HepG2 (cell line): ENCODE data around the gene GALR3. TPM values are rescaled to one million over a fixed set of nuclear protein-coding genes. Genes with fewer than 3 reads are reported as not detected.

ENCODE experiments used
- CENPT ChIP-seq: sonication (generic); formaldehyde crosslinking; IDR thresholded peaks from 2 replicates; pipeline ENCODE4 v1.8.0; 2022; ENCODE audit warnings: low read depth, mild to moderate bottlenecking, moderate library complexity, missing genetic modification reagents
- HOXA9 ChIP-seq: sonication (generic); formaldehyde crosslinking; IDR thresholded peaks from 2 replicates; pipeline ENCODE4 v1.8.1; 2022; ENCODE audit warnings: missing genetic modification reagents, mild to moderate bottlenecking, moderate library complexity, borderline replicate concordance
- MBNL3 ChIP-seq: fragments of 250-450 bp; sonication (Bioruptor Pico); conservative IDR thresholded peaks from 2 replicates; pipeline ENCODE4 v1.8.0; 2022; ENCODE audit warnings: mild to moderate bottlenecking, inconsistent platforms
- MEIS2 ChIP-seq: sonication (generic); formaldehyde crosslinking; IDR thresholded peaks from 2 replicates; pipeline ENCODE4 v1.9.0; 2021; ENCODE audit warnings: mild to moderate bottlenecking, missing genetic modification reagents
- MIXL1 ChIP-seq: IDR thresholded peaks from 2 replicates; pipeline ENCODE4 v1.6.1; 2016
- STAG1 ChIP-seq: sonication (generic); formaldehyde crosslinking; IDR thresholded peaks from 2 replicates; pipeline ENCODE4 v1.4.0; 2020; ENCODE audit warnings: missing genetic modification reagents
- ZNF143 ChIP-seq: sonication (generic); formaldehyde crosslinking; IDR thresholded peaks from 2 replicates; pipeline ENCODE4 v1.4.0; 2020; ENCODE audit warnings: missing genetic modification reagents
- ZNF496 ChIP-seq: sonication (generic); formaldehyde crosslinking; IDR thresholded peaks from 2 replicates; pipeline ENCODE4 v1.8.1; 2023; ENCODE audit warnings: mild to moderate bottlenecking, moderate library complexity, missing genetic modification reagents; ENCODE audit not compliant: insufficient replicate concordance
- polyA plus RNA-seq, 8 experiments: library from polyadenylated mRNA; depleted of rRNA in 3 of 8; stranded (reverse) in 7 of 8; unstranded in 1 of 8; fragments of >200 nt; fragmentation: Illumina TruSeq in 4 of 8; extraction: Trizol in 4 of 8; gene quantifications; 2 replicates each; pipeline versions ENCODE4 v1.2.1 to v1.2.3, GENCODE V29; 2011 to 2016; ENCODE audit warnings: low read depth in 4 of 8, missing spikeins in 1 of 8, mixed read lengths in 1 of 8; ENCODE audit not compliant: insufficient read depth in 1 of 8
- total RNA-seq, 5 experiments: library from RNA; depleted of rRNA; stranded (reverse); fragments of >200 nt; fragmentation: Illumina TruSeq; extraction: Trizol; gene quantifications; 2 replicates each; pipeline ENCODE4 v1.2.3, GENCODE V29; 2016; ENCODE audit warnings: low read depth in 1 of 5
- TF ChIP-seq, protein P1 (sequence below): sonication (generic); formaldehyde crosslinking; IDR thresholded peaks from 2 replicates; pipeline ENCODE4 v1.8.0; 2022; ENCODE audit warnings: low read depth, missing genetic modification reagents
- TF ChIP-seq, protein P2 (sequence below): sonication (generic); formaldehyde crosslinking; IDR thresholded peaks from 2 replicates; pipeline ENCODE4 v1.9.0; 2021; ENCODE audit warnings: missing genetic modification reagents, borderline replicate concordance
- TF ChIP-seq, protein P3 (sequence below), 2 experiments: sonication (generic) in 1 of 2; formaldehyde crosslinking in 1 of 2; IDR thresholded peaks; 2 replicates each; pipeline versions ENCODE4 v1.4.0 to v1.6.1; 2016 to 2020; ENCODE audit warnings: borderline replicate concordance in 1 of 2, low read depth in 1 of 2, mild to moderate bottlenecking in 1 of 2, missing genetic modification reagents in 1 of 2
- TF ChIP-seq, protein P4 (sequence below): sonication (generic); formaldehyde crosslinking; IDR thresholded peaks from 2 replicates; pipeline ENCODE4 v1.8.1; 2023; ENCODE audit warnings: mild to moderate bottlenecking, missing genetic modification reagents
- TF ChIP-seq, protein P5 (sequence below): sonication (generic); formaldehyde crosslinking; IDR thresholded peaks from 2 replicates; pipeline ENCODE4 v1.4.0; 2020; ENCODE audit warnings: mild to moderate bottlenecking, missing genetic modification reagents
- TF ChIP-seq, protein P6 (sequence below): sonication (generic); formaldehyde crosslinking; IDR thresholded peaks from 2 replicates; pipeline ENCODE4 v1.4.0; 2020; ENCODE audit warnings: missing genetic modification reagents

Gene GALR3
- total and polyA plus RNA-seq, 2 of the 13 experiments (the other 11 are each of a cell fraction or from before 2014, with no cell fraction given) = 0.13 TPM; not detected in 1

DNA sequence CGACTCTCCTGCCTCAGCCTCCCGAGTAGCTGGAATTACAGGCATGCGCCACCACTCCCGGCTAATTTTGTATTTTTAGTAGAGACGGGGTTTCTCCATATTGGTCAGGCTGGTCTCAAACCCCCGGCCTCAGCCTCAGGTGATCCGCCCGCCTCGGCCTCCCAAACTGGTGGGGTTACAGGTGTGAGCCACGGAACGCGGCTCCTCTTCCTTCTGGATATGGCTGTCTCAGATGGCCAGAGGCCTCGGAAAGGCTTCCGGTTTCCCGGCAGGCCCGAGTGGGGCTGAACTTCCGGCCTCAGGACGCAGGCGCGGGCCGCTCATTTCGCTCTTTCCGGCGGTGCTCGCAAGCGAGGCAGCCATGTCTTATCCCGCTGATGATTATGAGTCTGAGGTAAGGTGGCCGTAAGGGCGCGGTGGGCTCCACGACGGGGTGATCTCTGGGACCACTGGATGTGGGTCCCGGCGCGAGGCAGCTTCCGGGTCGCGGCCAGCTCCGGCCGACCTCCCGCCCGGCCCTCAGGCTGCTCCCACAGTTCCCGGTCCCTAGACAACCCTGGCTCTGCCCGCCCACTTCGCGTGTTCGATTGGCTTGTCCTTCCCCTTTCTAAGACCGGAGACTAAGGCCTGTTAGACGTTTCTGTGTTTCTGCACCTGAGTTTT is 26.0 kb downstream of the GALR3 start, which contains the start of gene EIF3L (continued):
- TF ChIP-seq, protein P1, sequence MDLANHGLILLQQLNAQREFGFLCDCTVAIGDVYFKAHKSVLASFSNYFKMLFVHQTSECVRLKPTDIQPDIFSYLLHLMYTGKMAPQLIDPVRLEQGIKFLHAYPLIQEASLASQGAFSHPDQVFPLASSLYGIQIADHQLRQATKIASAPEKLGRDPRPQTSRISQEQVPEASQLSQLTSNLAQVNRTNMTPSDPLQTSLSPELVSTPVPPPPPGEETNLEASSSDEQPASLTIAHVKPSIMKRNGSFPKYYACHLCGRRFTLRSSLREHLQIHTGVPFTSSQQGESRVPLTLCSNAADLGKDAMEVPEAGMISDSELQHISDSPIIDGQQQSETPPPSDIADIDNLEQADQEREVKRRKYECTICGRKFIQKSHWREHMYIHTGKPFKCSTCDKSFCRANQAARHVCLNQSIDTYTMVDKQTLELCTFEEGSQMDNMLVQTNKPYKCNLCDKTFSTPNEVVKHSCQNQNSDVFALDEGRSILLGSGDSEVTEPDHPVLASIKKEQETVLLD (CRISPR knock-in tag) = no peak
- TF ChIP-seq ZNF143 (CRISPR knock-in tag) (peak; percentile 94), STAG1 (CRISPR knock-in tag) (no peak), MBNL3 (CRISPR knock-in tag) (no peak), HOXA9 (CRISPR knock-in tag) (no peak; the same call in 1 of the 2 replicates), CENPT (CRISPR knock-in tag) (no peak), ZNF496 (CRISPR knock-in tag) (no peak), MIXL1 (CRISPR knock-in tag) (no peak), MEIS2 (peak; percentile 59; the same call in 1 of the 2 replicates)
- TF ChIP-seq, protein P2, sequence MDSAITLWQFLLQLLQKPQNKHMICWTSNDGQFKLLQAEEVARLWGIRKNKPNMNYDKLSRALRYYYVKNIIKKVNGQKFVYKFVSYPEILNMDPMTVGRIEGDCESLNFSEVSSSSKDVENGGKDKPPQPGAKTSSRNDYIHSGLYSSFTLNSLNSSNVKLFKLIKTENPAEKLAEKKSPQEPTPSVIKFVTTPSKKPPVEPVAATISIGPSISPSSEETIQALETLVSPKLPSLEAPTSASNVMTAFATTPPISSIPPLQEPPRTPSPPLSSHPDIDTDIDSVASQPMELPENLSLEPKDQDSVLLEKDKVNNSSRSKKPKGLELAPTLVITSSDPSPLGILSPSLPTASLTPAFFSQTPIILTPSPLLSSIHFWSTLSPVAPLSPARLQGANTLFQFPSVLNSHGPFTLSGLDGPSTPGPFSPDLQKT = peak; percentile 73; the same call in 1 of the 2 replicates
- TF ChIP-seq, protein P3, sequence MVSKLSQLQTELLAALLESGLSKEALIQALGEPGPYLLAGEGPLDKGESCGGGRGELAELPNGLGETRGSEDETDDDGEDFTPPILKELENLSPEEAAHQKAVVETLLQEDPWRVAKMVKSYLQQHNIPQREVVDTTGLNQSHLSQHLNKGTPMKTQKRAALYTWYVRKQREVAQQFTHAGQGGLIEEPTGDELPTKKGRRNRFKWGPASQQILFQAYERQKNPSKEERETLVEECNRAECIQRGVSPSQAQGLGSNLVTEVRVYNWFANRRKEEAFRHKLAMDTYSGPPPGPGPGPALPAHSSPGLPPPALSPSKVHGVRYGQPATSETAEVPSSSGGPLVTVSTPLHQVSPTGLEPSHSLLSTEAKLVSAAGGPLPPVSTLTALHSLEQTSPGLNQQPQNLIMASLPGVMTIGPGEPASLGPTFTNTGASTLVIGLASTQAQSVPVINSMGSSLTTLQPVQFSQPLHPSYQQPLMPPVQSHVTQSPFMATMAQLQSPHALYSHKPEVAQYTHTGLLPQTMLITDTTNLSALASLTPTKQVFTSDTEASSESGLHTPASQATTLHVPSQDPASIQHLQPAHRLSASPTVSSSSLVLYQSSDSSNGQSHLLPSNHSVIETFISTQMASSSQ (IDR thresholded peaks at IDR 0.05; ENCODE audit: low read depth) = no peak
- TF ChIP-seq, protein P3 (CRISPR knock-in tag; IDR thresholded peaks at IDR 0.05; ENCODE audit: borderline replicate concordance) = peak; percentile 64
- TF ChIP-seq, protein P4, sequence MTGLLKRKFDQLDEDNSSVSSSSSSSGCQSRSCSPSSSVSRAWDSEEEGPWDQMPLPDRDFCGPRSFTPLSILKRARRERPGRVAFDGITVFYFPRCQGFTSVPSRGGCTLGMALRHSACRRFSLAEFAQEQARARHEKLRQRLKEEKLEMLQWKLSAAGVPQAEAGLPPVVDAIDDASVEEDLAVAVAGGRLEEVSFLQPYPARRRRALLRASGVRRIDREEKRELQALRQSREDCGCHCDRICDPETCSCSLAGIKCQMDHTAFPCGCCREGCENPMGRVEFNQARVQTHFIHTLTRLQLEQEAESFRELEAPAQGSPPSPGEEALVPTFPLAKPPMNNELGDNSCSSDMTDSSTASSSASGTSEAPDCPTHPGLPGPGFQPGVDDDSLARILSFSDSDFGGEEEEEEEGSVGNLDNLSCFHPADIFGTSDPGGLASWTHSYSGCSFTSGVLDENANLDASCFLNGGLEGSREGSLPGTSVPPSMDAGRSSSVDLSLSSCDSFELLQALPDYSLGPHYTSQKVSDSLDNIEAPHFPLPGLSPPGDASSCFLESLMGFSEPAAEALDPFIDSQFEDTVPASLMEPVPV (CRISPR knock-in tag) = no peak; the same call in 1 of the 2 replicates
- TF ChIP-seq, protein P5, sequence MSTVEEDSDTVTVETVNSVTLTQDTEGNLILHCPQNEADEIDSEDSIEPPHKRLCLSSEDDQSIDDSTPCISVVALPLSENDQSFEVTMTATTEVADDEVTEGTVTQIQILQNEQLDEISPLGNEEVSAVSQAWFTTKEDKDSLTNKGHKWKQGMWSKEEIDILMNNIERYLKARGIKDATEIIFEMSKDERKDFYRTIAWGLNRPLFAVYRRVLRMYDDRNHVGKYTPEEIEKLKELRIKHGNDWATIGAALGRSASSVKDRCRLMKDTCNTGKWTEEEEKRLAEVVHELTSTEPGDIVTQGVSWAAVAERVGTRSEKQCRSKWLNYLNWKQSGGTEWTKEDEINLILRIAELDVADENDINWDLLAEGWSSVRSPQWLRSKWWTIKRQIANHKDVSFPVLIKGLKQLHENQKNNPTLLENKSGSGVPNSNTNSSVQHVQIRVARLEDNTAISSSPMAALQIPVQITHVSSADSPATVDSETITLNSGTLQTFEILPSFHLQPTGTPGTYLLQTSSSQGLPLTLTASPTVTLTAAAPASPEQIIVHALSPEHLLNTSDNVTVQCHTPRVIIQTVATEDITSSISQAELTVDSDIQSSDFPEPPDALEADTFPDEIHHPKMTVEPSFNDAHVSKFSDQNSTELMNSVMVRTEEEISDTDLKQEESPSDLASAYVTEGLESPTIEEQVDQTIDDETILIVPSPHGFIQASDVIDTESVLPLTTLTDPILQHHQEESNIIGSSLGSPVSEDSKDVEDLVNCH (CRISPR knock-in tag) = no peak
- TF ChIP-seq, protein P6, sequence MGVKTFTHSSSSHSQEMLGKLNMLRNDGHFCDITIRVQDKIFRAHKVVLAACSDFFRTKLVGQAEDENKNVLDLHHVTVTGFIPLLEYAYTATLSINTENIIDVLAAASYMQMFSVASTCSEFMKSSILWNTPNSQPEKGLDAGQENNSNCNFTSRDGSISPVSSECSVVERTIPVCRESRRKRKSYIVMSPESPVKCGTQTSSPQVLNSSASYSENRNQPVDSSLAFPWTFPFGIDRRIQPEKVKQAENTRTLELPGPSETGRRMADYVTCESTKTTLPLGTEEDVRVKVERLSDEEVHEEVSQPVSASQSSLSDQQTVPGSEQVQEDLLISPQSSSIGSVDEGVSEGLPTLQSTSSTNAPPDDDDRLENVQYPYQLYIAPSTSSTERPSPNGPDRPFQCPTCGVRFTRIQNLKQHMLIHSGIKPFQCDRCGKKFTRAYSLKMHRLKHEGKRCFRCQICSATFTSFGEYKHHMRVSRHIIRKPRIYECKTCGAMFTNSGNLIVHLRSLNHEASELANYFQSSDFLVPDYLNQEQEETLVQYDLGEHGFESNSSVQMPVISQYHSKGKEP = no peak
